NCI-H2029 treated with DMSO at 0.1 percent for 48 hours (cell line): ENCODE data around the gene ZNF311.
"Not testable (repeated sequence)": the region's sequence is repeated elsewhere in the genome, so short reads cannot be mapped to it uniquely, and the experiment has no call there.

Experiments
- DNase-seq: peaks from one replicate; lab custom pipeline; 2025; lab: John Stamatoyannopoulos, UW

ZNF311 gene

GRCh38 chr6:28953585-28954258 lies 51.4 kb downstream of the ZNF311 start:
- no peak for DNase-seq

- peak; percentile 24 for DNase-seq
Observed at GRCh38 chr6:28953039-28953584, 52.0 kb downstream of the ZNF311 start.

- not testable (repeated sequence) for DNase-seq
Observed at GRCh38 chr6:28949656-28950195, 55.4 kb downstream of the ZNF311 start.

GRCh38 chr6:28948782-28949486 lies 56.2 kb downstream of the ZNF311 start:
- no peak for DNase-seq

- DNase-seq = no peak
Observed at GRCh38 chr6:28947831-28948270, 57.3 kb downstream of the ZNF311 start.

GRCh38 chr6:28947067-28947765 lies 57.9 kb downstream of the ZNF311 start:
- no peak for DNase-seq

- no peak for DNase-seq
Observed at GRCh38 chr6:28945349-28945748, 59.8 kb downstream of the ZNF311 start.
